DMS 273 (cell line): ENCODE measurements around the gene AOC3.
A peak's percentile ranks its signal among the peaks of the same experiment; 100 is the strongest.
"Not testable (repeated sequence)": the region's sequence is repeated elsewhere in the genome, so short reads cannot be mapped to it uniquely, and the experiment has no call there.

Experiments
- DNase-seq: peaks from one replicate; lab custom pipeline; 2025; ENCODE audit not compliant: unreplicated experiment; lab: John Stamatoyannopoulos, UW

Gene AOC3

DNA sequence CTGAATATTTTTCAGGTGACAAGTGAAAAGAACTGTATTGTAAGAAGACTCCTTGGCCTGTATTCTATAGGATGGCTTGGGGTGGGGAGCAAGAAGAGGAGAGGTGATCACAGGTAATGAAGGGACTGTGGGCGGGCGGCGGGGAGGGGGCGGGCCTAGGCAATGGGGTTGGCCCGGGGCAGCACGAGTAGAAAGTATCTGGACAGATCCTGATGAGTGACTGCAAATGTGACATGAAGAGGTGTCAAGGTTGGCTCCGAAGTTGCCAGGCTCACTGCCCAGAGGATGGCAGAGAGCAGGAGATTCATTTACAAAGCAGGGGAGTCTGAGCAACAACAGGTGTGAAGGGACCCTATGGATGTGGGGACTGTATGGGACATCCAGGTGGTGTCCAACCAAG, 38.8 kb downstream of the AOC3 start:
- no peak for DNase-seq

DNA sequence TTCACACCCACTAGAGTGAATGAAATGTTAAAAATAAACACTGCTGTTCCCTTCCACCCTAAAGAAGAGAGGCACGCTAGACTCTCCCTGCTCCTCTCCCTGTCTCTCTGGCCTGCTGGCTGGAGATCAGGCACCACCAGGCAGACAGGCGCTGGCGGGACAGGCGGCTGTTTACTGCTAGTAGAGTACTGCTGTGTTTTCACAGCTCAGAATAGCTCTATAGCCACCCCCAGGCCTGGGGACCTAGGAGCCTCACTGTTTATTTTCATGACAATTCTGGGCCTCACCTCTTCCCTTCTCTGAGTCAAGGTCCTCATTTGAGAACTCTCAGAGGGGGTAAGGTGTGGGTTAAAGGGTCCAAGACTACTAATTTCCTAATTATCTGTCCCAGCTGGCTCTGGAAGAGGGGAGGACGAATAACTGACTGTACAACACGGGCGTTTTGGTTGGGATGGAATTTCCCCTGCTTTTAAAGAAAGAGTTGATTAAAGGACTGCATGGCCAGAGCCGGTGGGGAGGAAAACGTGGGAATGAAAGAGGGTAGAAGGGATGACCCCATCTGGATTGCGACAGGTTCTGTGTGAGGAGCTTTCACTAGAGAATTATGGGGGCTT, 40.6 kb downstream of the AOC3 start:
- peak; percentile 26 for DNase-seq

DNA sequence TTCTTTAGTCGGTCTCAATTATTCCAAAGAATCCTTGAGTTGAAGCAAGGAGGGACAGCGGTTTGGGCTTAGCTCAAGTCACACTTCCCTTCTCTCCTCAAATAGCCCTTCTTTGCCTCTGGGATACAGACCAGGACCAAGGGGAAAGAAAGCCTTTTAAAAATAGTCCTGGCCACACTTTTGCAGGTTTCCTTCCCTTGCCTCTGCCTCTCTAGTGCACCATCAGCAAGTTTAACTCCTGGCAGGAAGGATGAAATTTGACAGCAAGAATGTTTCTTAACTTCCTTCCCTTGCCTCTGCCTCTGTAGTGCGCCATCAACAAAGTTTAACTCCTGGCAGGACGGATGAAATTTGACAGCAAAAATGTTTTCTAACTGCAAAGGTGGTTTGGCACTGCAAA, 42.4 kb downstream of the AOC3 start:
- no peak for DNase-seq

DNA sequence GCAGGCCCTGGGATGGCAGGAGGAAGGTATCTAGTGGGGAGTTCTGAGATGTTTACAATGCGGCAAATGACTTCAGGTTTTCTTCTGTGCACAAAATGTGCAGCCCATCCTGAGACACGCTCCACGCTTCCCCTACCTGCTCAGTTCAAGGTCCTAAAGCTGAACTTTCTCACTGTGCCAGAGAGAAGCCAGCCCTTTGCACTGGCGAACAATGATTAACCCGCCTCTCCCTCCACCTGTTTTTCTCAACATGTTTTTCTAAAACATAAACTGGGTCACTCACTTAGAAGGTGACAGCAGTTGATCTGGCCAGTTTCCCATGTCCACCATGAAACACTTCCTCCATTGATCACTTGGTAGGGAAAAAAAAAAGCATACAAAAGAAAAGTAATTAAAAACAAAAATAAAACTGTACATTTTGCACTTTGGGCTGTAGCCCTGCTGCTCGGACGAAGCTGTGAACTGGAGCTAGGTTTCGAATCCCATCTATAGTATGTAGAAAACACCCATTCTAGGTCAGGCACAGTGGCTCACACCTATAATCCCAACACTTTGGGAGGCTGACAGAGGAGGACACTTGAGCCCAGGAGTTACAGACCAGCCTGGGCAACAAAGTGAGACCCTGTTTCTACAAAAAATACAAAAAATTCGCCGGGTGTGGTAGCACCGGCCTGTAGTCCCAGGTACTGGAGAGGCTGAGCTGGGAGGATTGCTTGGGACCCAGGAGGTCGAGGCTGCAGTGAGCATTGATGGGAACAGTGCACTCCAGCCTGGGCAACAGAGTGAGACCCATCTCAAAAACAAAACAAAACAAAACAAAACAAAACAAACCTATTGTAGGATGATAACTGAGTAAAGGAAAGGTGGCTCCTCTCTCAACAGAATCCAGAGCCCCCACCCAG, 43.5 kb downstream of the AOC3 start:
- DNase-seq, result no peak

DNA sequence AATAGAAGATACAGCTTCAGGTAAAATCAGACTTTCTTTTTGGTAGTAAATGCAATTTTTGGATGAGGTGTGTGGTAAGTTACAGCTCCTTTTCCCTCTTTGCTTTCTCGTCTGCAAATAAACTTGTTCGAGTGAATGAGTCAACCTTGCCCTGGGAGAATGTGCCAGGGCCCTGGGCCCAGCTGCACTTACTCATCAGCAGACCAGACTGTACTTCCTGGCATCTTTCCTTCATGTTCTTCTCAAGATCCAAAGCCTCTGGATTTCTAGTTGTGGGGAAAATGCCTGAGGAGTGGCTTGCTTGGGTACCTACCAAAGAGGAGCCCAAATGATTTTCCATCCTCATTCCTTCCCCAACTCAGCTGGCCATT, 44.2 kb downstream of the AOC3 start:
- DNase-seq, result no peak

DNA sequence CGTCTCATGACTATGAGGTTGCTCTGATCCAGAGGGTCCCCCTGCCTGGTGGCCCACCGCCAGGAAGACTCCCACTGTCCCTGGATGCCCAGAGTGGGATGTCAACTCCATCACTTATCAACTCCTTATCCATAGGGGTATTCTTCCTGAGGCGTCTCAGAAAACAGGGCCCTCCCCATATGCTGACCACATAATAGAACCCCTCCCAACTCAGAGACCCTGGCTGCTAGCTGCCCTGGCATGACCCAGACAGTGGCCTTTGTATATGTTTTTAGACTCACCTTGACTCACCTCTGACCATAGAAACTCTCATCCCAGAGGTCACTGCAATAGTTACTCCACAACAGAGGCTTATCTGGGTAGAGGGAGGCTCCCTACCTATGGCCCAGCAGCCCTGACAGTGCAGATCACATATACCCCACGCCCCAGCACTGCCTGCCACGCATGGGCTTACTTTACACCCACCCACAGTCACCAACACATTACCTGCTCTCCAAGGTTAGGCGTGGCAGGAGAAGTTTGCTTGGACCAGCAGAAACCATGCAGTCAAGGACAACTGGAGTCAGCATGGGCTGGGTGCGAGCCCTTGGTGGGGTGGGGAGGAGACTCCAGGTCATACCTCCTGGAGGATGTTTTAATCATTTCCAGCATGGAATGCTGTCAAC, 47.3 kb downstream of the AOC3 start:
- no peak for DNase-seq

DNA sequence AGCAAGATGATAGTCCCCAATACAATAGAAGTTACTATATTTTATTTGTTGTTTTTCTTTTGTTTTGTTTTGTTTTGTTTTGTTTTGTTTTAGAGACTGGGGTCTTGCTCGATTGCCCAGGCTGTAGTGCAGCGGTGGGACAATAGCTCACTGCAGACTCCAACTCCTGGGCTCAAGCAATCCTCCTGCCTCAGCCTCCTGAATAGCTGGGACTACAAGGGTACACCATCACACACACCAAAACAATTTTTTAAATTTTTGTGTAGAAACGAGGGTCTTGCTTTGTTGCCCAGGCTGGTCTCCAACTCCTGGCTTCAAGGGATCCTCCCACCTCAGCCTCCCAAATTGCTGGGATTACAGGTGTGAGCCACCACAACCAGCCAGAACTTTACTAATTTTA, 49.0 kb downstream of the AOC3 start:
- DNase-seq, result not testable (repeated sequence)

DNA sequence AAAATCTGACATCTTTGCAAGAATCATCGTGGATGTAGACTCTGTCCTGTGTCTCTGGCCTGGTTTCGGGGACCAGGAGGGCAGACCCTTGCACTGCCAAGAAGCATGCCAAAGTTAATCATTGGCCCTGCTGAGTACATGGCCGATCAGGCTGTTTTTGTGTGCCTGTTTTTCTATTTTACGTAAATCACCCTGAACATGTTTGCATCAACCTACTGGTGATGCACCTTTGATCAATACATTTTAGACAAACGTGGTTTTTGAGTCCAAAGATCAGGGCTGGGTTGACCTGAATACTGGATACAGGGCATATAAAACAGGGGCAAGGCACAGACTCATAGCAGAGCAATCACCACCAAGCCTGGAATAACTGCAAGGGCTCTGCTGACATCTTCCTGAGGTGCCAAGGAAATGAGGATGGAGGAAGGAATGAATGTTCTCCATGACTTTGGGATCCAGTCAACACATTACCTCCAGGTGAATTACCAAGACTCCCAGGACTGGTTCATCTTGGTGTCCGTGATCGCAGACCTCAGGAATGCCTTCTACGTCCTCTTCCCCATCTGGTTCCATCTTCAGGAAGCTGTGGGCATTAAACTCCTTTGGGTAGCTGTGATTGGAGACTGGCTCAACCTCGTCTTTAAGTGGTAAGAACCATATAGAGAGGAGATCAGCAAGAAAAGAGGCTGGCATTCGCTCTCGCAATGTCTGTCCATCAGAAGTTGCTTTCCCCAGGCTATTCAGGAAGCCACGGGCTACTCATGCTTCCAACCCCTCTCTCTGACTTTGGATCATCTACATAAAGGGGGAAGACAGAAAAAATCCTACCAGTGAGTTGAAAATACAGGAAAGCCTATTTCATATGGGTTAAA, 49.7 kb downstream of the AOC3 start, which contains the start of gene G6PC1:
Gene G6PC1 (plus strand): TSS at position 340 of the 872 bp plus-strand sequence. CDS start 78 bp downstream, at position 418.
- DNase-seq, result no peak

DNA sequence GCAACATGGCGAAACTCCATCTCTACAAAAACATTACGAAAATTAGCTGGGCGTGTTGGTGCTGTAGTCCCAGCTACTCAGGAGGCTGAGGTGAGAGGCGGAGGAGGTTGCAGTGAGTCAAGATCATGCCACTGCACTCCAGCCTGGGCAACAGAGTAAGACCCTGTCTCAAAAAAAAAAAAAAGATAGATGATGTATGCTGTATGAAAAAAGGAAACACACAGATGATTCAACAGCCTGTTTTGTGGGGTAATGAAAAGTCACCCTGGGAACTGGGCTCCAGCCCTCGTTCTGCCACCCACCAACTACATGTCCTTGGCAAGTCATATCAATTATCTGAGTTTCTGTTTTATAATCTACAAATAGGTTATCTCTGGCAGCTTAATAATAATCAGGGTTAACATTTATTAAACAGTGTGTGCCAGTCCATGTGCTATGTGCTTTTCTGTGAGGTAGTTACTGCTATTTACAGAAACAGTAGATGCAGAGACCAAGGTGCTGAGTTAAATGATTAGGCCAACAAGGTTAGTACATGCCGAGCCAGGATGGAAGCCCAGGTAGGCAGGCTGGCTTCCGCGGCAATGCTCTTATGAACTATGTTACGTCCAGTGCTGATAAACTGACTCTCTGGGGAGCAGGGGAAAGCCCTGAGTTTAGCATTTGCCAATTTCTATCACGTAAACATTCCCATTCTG, 50.7 kb downstream of the AOC3 start:
- DNase-seq, result no peak

DNA sequence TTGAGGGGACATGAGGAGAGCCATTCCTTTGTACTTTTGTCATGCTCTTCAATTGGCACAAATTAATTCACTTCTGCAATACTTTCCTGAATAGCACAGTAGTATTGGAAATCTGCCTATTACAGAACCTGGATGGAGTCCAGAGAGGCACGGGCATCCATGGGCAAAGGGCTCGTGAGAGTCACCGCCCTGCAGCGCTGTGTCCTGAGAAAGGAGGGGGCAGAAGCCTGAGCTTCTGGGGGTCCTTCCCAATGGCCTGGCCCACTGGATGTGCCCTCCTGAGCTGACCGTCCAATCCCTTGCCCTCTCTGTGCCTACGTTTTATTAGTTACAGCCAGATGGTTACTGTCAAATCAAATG, 53.1 kb downstream of the AOC3 start:
- no peak for DNase-seq

DNA sequence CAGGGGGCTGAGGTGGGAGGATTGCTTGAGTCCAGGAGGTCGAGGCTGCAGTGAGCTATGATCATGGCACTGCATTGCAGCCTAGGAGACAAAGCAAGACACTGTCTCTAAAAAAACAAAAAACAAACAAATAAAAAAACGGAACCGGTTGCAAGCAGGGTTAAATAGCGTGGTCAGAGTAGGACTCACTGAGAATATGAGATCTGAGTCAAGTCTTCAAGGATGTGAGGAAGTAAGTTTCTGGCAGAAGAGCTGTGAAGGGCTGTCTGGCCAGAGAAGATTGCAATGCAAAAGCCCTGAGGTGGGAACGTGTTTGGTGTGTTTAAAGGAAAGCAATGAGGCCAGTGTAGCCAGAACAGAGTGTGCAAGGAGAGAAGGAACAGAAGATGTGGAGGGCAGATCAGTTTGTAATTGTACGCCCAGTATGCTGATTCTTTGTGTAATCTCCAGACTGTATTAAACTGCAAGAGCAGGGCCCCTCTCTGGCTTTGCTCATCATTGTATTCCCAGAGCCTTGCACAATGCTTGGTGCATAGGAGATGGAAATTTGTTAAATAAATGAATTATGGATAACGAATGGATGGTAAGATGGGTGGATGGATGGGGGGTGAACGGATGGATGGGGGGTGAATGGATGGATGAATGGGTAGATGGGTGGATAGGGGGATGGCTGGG, 55.9 kb downstream of the AOC3 start:
- no peak for DNase-seq
